Breast epithelium (tissue), 4 donors: ENCODE measurements around the gene KCNJ12. TPM values are rescaled to one million over a fixed set of nuclear protein-coding genes. Genes with fewer than 3 reads are reported as not detected.
"Not testable (repeated sequence)": the region's sequence is repeated elsewhere in the genome, so short reads cannot be mapped to it uniquely, and the experiment has no call there.

Experiments
- DNase-seq, 2 donors: peaks; one replicate each; pipeline ENCODE4 v3.0.0-alpha.2; 2019; ENCODE audit warnings: low spot score in 2 of 2
- H3K27ac ChIP-seq, 2 donors: fragments of 200-600 bp; sonication (generic) in 1 of 2; one replicate each; pipeline ENCODE4 v1.5.1; 2016 to 2019; ENCODE audit warnings: mild to moderate bottlenecking in 1 of 2
- H3K27me3 ChIP-seq, 2 donors: fragments of 200-600 bp; sonication (generic) in 1 of 2; one replicate each; pipeline versions ENCODE4 v1.5.1 to v1.6.0; 2017 to 2019; ENCODE audit warnings: control low read depth in 1 of 2, mild to moderate bottlenecking in 1 of 2
- H3K36me3 ChIP-seq: fragments of 200-600 bp; one replicate; pipeline ENCODE4 v1.5.1; 2019
- H3K4me1 ChIP-seq, 2 donors: fragments of 200-600 bp; sonication (generic); one replicate each; pipeline ENCODE4 v1.5.1; 2016 to 2019; ENCODE audit warnings: control low read depth in 1 of 2
- H3K4me3 ChIP-seq, 3 donors: fragments of 200-600 bp; sonication (generic); 1 replicate in 2 of 3; 2 replicates in 1 of 3; pipeline ENCODE4 v1.5.1; 2016 to 2019; ENCODE audit warnings: mild to moderate bottlenecking in 3 of 3, moderate library complexity in 2 of 3
- H3K9me3 ChIP-seq, 2 donors: fragments of 200-600 bp; sonication (generic) in 1 of 2; one replicate each; pipeline ENCODE4 v1.5.1; 2016 to 2019; ENCODE audit warnings: control low read depth in 1 of 2
- CTCF ChIP-seq, 3 donors: fragments of 450-650 bp; IDR thresholded peaks; one replicate each; pipeline ENCODE4 v1.5.1; 2016 to 2017; ENCODE audit warnings: antibody characterized with exemption in 3 of 3, mild to moderate bottlenecking in 3 of 3, moderate library complexity in 3 of 3
- POLR2A ChIP-seq: fragments of 450-650 bp; IDR thresholded peaks from one replicate; pipeline ENCODE4 v1.6.1; 2016; ENCODE audit warnings: antibody characterized with exemption, mild to moderate bottlenecking, moderate library complexity
- POLR2AphosphoS5 ChIP-seq, 3 donors: sonication (generic); formaldehyde crosslinking; IDR thresholded peaks; one replicate each; pipeline ENCODE4 v1.6.1; 2017; ENCODE audit warnings: antibody characterized with exemption in 3 of 3
- intact Hi-C: fragments of 100-400 bp; cut with DNase I; formaldehyde crosslinking; loops from one replicate; pipeline ENCODE4 v1.15.1; 2023; ENCODE audit warnings: low total_unique reads
- total RNA-seq, 3 donors: library from RNA; depleted of rRNA; stranded (reverse); fragments of >200 nt; gene quantifications; one replicate each; pipeline ENCODE4 v1.1.0, GENCODE V29; 2016

Gene KCNJ12
- total RNA-seq, 3 donors from 2014 or later, result 0.73 to 1.4 (median 0.98) TPM

GRCh38 chr17:21400816-21401593 is 24.8 kb downstream of the KCNJ12 start:
- Histone ChIP-seq H3K4me3 (no peak overlapping the region), H3K27ac (no peak overlapping the region), H3K4me1 (no peaks in the 10 kb centered on the region), H3K27me3 (no peaks in the 10 kb centered on the region), H3K36me3 (no peaks in the 10 kb centered on the region), H3K9me3 (no peaks in the 10 kb centered on the region)
- intact Hi-C loops, result loop anchor here (5.0 kb wide), 1 partner anchor 286 kb away; no protein-coding TSS in a partner anchor
- TF ChIP-seq CTCF (IDR thresholded peaks at IDR 0.05) (no peak), POLR2AphosphoS5 (IDR thresholded peaks at IDR 0.05) (no peak), POLR2A (no peak)
- no peak for DNase-seq

- peak overlapping the region in 1 of 2 donors; percentile 43 for H3K27ac ChIP-seq
- not testable (repeated sequence) for H3K9me3 ChIP-seq, H3K4me3 ChIP-seq, H3K4me1 ChIP-seq, H3K27me3 ChIP-seq, H3K36me3 ChIP-seq
- DNase-seq, result peak in 1 of 2 donors; percentile 31
- intact Hi-C loops, result loop anchor here (5.0 kb wide), 1 partner anchor 285 kb away; no protein-coding TSS in a partner anchor
Measured at GRCh38 chr17:21402166-21402571, 26.0 kb downstream of the KCNJ12 start.

GRCh38 chr17:21402926-21403325 is 26.8 kb downstream of the KCNJ12 start:
- H3K4me1 ChIP-seq, H3K9me3 ChIP-seq, H3K27ac ChIP-seq, H3K36me3 ChIP-seq, H3K27me3 ChIP-seq, H3K4me3 ChIP-seq, DNase-seq: not testable (repeated sequence)
- intact Hi-C loops, result loop anchor here (5.0 kb wide), 1 partner anchor 284 kb away; no protein-coding TSS in a partner anchor

GRCh38 chr17:21404106-21404505 is 27.9 kb downstream of the KCNJ12 start:
- H3K4me1 ChIP-seq, H3K9me3 ChIP-seq, H3K27ac ChIP-seq, H3K36me3 ChIP-seq, H3K27me3 ChIP-seq, DNase-seq, H3K4me3 ChIP-seq: not testable (repeated sequence)
- intact Hi-C loops, result loop anchor here (5.0 kb wide), 1 partner anchor 283 kb away; no protein-coding TSS in a partner anchor

GRCh38 chr17:21404539-21404938 is 28.4 kb downstream of the KCNJ12 start:
- H3K9me3 ChIP-seq, H3K4me1 ChIP-seq, H3K36me3 ChIP-seq, DNase-seq, H3K27me3 ChIP-seq, H3K4me3 ChIP-seq: not testable (repeated sequence)
- intact Hi-C loops, result loop anchor here (5.0 kb wide), 1 partner anchor 283 kb away; no protein-coding TSS in a partner anchor
- H3K27ac ChIP-seq, result peak overlapping the region in 1 of 2 donors; percentile 43

GRCh38 chr17:21404956-21405731 is 29.0 kb downstream of the KCNJ12 start:
- H3K4me1 ChIP-seq, H3K27me3 ChIP-seq, H3K4me3 ChIP-seq, DNase-seq, H3K9me3 ChIP-seq, H3K36me3 ChIP-seq: not testable (repeated sequence)
- intact Hi-C loops, result loop anchor here (5.0 kb wide), 1 partner anchor 282 kb away; no protein-coding TSS in a partner anchor
- H3K27ac ChIP-seq, result peak overlapping the region in 1 of 2 donors; percentile 43

GRCh38 chr17:21405904-21406400 is 29.8 kb downstream of the KCNJ12 start:
- peak overlapping the region in 1 of 2 donors; percentile 43 for H3K27ac ChIP-seq
- H3K36me3 ChIP-seq, intact Hi-C loops, DNase-seq, H3K9me3 ChIP-seq, H3K4me3 ChIP-seq, H3K27me3 ChIP-seq, H3K4me1 ChIP-seq: not testable (repeated sequence)

- H3K27me3 ChIP-seq, H3K36me3 ChIP-seq, H3K9me3 ChIP-seq, H3K27ac ChIP-seq, DNase-seq, H3K4me3 ChIP-seq, intact Hi-C loops, H3K4me1 ChIP-seq: not testable (repeated sequence)
Measured at GRCh38 chr17:21406616-21407404, 30.7 kb downstream of the KCNJ12 start.

GRCh38 chr17:21407752-21408151 is 31.6 kb downstream of the KCNJ12 start:
- H3K4me1 ChIP-seq, DNase-seq, intact Hi-C loops, H3K27me3 ChIP-seq, H3K27ac ChIP-seq, H3K4me3 ChIP-seq, H3K36me3 ChIP-seq, H3K9me3 ChIP-seq: not testable (repeated sequence)

GRCh38 chr17:21408224-21408623 is 32.1 kb downstream of the KCNJ12 start:
- H3K36me3 ChIP-seq, H3K9me3 ChIP-seq, H3K27ac ChIP-seq, H3K4me1 ChIP-seq, intact Hi-C loops, H3K4me3 ChIP-seq, DNase-seq, H3K27me3 ChIP-seq: not testable (repeated sequence)

- H3K4me3 ChIP-seq, H3K9me3 ChIP-seq, H3K36me3 ChIP-seq, H3K27ac ChIP-seq, H3K27me3 ChIP-seq, DNase-seq, intact Hi-C loops, H3K4me1 ChIP-seq: not testable (repeated sequence)
Measured at GRCh38 chr17:21408766-21409300, 32.7 kb downstream of the KCNJ12 start.
